Keratinocyte (primary cell): Measurements from ENCODE around the gene GUK1. TPM values are rescaled to one million over a fixed set of nuclear protein-coding genes. Genes with fewer than 3 reads are reported as not detected.
A peak's percentile ranks its signal among the peaks of the same experiment; 100 is the strongest.

ENCODE experiments used
- DNase-seq: peaks from one replicate; pipeline ENCODE4 v3.0.0-alpha.2; 2011; ENCODE audit warnings: low read depth, missing footprints, low spot score
- FAIRE-seq: peaks from 2 replicates; lab custom pipeline; 2011; peaks lifted over from hg19 to GRCh38; lab: Jason Lieb, UNC
- H2AFZ ChIP-seq: 2 replicates; pipeline ENCODE4 v1.6.0; 2012; ENCODE audit warnings: low read length, control low read depth, inconsistent platforms; ENCODE audit not compliant: control insufficient read depth
- H3K27ac ChIP-seq: 2 replicates; pipeline ENCODE4 v1.5.1; 2011; ENCODE audit warnings: low read length; ENCODE audit not compliant: control insufficient read depth, insufficient read depth
- H3K27me3 ChIP-seq: 3 replicates; pipeline ENCODE4 v1.6.0; 2011; ENCODE audit warnings: low read length; ENCODE audit not compliant: control insufficient read depth, insufficient read depth; ENCODE audit errors: extremely low read depth
- H3K36me3 ChIP-seq, 2 experiments: 2 replicates in 1 of 2; 3 replicates in 1 of 2; pipeline ENCODE4 v1.5.1; 2011; ENCODE audit warnings: low read length in 2 of 2, mild to moderate bottlenecking in 1 of 2; ENCODE audit not compliant: control insufficient read depth in 2 of 2, insufficient read depth in 2 of 2; ENCODE audit errors: extremely low read depth in 1 of 2
- H3K4me1 ChIP-seq: 3 replicates; pipeline ENCODE4 v1.5.1; 2011; ENCODE audit warnings: low read length; ENCODE audit not compliant: control insufficient read depth, insufficient read depth; ENCODE audit errors: extremely low read depth
- H3K4me2 ChIP-seq: 3 replicates; pipeline ENCODE4 v1.6.0; 2011; ENCODE audit warnings: low read depth, low read length; ENCODE audit not compliant: control insufficient read depth, insufficient read depth; ENCODE audit errors: extremely low read depth
- H3K4me3 ChIP-seq, 3 experiments: fragments of 200-600 bp in 1 of 3; sonication (generic) in 1 of 3; 2 replicates in 2 of 3; 3 replicates in 1 of 3; pipeline ENCODE4 v1.5.1; 2011 to 2016; ENCODE audit warnings: low read length in 3 of 3, mild to moderate bottlenecking in 3 of 3, control low read depth in 2 of 3, inconsistent platforms in 1 of 3, low read depth in 1 of 3, mixed read lengths in 1 of 3, mixed run types in 1 of 3, moderate library complexity in 1 of 3; ENCODE audit not compliant: control insufficient read depth in 2 of 3, insufficient read depth in 2 of 3; ENCODE audit errors: extremely low read depth in 1 of 3
- H3K79me2 ChIP-seq: 2 replicates; pipeline ENCODE4 v1.6.0; 2012; ENCODE audit warnings: low read length; ENCODE audit not compliant: control insufficient read depth, insufficient read depth
- H3K9ac ChIP-seq: 3 replicates; pipeline ENCODE4 v1.6.0; 2011; ENCODE audit warnings: low read length; ENCODE audit not compliant: control insufficient read depth, insufficient read depth; ENCODE audit errors: extremely low read depth
- H3K9me1 ChIP-seq: 3 replicates; pipeline ENCODE4 v1.6.0; 2011; ENCODE audit warnings: low read length; ENCODE audit not compliant: control insufficient read depth, insufficient read depth; ENCODE audit errors: extremely low read depth
- H3K9me3 ChIP-seq: 2 replicates; pipeline ENCODE4 v1.5.1; 2012; ENCODE audit warnings: low read depth, low read length; ENCODE audit not compliant: control insufficient read depth
- H4K20me1 ChIP-seq: 3 replicates; pipeline ENCODE4 v1.6.0; 2011; ENCODE audit warnings: low read length; ENCODE audit not compliant: control insufficient read depth, insufficient read depth; ENCODE audit errors: extremely low read depth
- EZH2 ChIP-seq: IDR thresholded peaks from one replicate; pipeline ENCODE4 v1.6.1; 2012; ENCODE audit warnings: inconsistent platforms, mild to moderate bottlenecking, low read length, moderate library complexity
- dilution Hi-C: fragments of 300-500 bp; cut with MboI; formaldehyde crosslinking; loops from one replicate; pipeline ENCODE4 v1.7.0; 2020; ENCODE audit warnings: low sequenced_read_pairs; ENCODE audit not compliant: extremely low pct_ligation_motif_present
- polyA plus RNA-seq, 5 experiments: library from polyadenylated mRNA; depleted of rRNA in 3 of 5; stranded (reverse) in 3 of 5; stranded (forward) in 1 of 5; unstranded in 1 of 5; fragments of >200 nt; gene quantifications; 1 replicate in 1 of 5; 2 replicates in 3 of 5; 3 replicates in 1 of 5; pipeline versions ENCODE4 v1.2.1 to v1.2.3, GENCODE V29; 2011 to 2012; ENCODE audit warnings: missing spikeins in 2 of 5, low read depth in 1 of 5, low replicate concordance in 1 of 5
- TF ChIP-seq, protein P1 (sequence below), 3 experiments: IDR thresholded peaks in 1 of 3; conservative IDR thresholded peaks in 1 of 3; optimal IDR thresholded peaks in 1 of 3; 2 replicates in 2 of 3; 3 replicates in 1 of 3; pipeline versions ENCODE3 to v1.5.1; 2011; ENCODE audit warnings: low read length in 3 of 3, mild to moderate bottlenecking in 3 of 3, moderate library complexity in 2 of 3, control low read depth in 1 of 3, inconsistent platforms in 1 of 3; ENCODE audit not compliant: insufficient read depth in 2 of 3; ENCODE audit errors: extremely low read depth in 1 of 3

GUK1 gene
- polyA plus RNA-seq, 1 donor (not counting 4 experiments of a cell fraction or from before 2014, with no cell fraction given), result 450 TPM

GRCh38 chr1:228152918-228153258, 12.8 kb downstream of the GUK1 start:
- TF ChIP-seq EZH2, result no peak
- TF ChIP-seq, protein P1, sequence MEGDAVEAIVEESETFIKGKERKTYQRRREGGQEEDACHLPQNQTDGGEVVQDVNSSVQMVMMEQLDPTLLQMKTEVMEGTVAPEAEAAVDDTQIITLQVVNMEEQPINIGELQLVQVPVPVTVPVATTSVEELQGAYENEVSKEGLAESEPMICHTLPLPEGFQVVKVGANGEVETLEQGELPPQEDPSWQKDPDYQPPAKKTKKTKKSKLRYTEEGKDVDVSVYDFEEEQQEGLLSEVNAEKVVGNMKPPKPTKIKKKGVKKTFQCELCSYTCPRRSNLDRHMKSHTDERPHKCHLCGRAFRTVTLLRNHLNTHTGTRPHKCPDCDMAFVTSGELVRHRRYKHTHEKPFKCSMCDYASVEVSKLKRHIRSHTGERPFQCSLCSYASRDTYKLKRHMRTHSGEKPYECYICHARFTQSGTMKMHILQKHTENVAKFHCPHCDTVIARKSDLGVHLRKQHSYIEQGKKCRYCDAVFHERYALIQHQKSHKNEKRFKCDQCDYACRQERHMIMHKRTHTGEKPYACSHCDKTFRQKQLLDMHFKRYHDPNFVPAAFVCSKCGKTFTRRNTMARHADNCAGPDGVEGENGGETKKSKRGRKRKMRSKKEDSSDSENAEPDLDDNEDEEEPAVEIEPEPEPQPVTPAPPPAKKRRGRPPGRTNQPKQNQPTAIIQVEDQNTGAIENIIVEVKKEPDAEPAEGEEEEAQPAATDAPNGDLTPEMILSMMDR (optimal IDR thresholded peaks at IDR 0.05 in 1 of 3, IDR thresholded peaks at IDR 0.05 in 1 of 3, conservative IDR thresholded peaks at IDR 0.05 in 1 of 3; ENCODE audit: extremely low read depth in 1 of 3, insufficient read depth in 2 of 3, low read length in 3 of 3), result no peak
- no peak for FAIRE-seq
- dilution Hi-C loops, result no loop called here

DNA sequence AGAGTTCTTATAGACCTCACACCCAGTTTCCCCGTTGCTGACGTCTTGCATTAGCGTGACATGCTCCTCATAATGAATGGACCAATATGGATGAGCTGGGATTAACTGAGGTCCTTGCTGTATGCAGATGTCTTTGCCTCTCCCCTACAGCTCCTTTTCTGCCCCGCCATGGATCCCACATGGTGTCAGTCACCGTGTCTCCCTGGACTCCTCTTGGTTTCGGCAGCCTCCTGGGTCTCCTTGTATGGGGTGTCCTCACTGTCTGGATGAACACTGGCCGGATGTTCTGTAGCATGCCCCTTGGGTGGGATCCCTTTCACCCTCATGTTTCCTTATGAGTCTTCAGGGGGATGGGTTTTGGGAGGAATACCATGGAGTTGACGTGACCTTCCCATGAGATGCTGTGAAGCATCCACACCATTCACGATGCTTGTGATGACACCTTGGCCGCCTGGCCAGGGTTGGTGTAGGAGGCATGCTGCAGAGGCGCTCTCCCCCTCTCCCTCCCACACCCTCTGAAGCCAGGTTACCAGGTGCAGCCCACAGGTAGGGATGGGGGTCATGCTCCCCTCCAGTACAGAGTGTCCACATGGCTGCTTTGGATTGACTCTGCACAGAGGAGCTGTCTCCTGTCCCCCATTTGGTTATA, 14.1 kb downstream of the GUK1 start:
- FAIRE-seq (no peak), DNase-seq (no peak)
- Histone ChIP-seq H3K36me3 (peaks cover 2 to 5% of the 10 kb centered on the region in 2 experiments), H3K4me3 (no peak overlapping the region), H3K4me2 (no peak overlapping the region), H2AFZ (no peak overlapping the region), H3K27me3 (no peaks in the 10 kb centered on the region), H3K9ac (peak overlapping the region; percentile 2), H3K4me1 (peaks cover 34% of the 10 kb centered on the region), H3K79me2 (no peaks in the 10 kb centered on the region), H3K9me3 (no peaks in the 10 kb centered on the region), H4K20me1 (no peaks in the 10 kb centered on the region), H3K27ac (no peak overlapping the region), H3K9me1 (no peaks in the 10 kb centered on the region)
- no peak for TF ChIP-seq EZH2
- TF ChIP-seq, protein P1 (optimal IDR thresholded peaks at IDR 0.05 in 1 of 3, IDR thresholded peaks at IDR 0.05 in 1 of 3, conservative IDR thresholded peaks at IDR 0.05 in 1 of 3; ENCODE audit: extremely low read depth in 1 of 3, insufficient read depth in 2 of 3, low read length in 3 of 3), result no peak
- dilution Hi-C loops, result no loop called here

More at GRCh38 chr1:228152918-228153258, 12.8 kb downstream of the GUK1 start:
- H3K9me1 ChIP-seq, result no peaks in the 10 kb centered on the region
- DNase-seq, result no peak
- H4K20me1 ChIP-seq, result peaks cover 3% of the 10 kb centered on the region
- peaks cover 12 to 17% of the 10 kb centered on the region in 2 experiments for H3K36me3 ChIP-seq
- H3K27me3 ChIP-seq, result no peaks in the 10 kb centered on the region
- no peak overlapping the region for H3K27ac ChIP-seq
- peaks cover 2% of the 10 kb centered on the region for H3K79me2 ChIP-seq
- no peaks in the 10 kb centered on the region for H3K9me3 ChIP-seq
- no peak overlapping the region for H3K9ac ChIP-seq
- H3K4me1 ChIP-seq, result peaks cover 46% of the 10 kb centered on the region
- no peak overlapping the region for H3K4me3 ChIP-seq
- no peak overlapping the region for H2AFZ ChIP-seq
- no peak overlapping the region for H3K4me2 ChIP-seq
